ENCODE results near the gene SRGAP1.
"Not testable (repeated sequence)": the region's sequence is repeated elsewhere in the genome, so short reads cannot be mapped to it uniquely, and the experiment has no call there.

SRGAP1 gene

GRCh38 chr12:64018524-64018923 lies 174.0 kb downstream of the SRGAP1 start:
- DNase-seq = no peak

GRCh38 chr12:64019101-64019500 lies 174.6 kb downstream of the SRGAP1 start:
- no peak for DNase-seq

- no peak for DNase-seq
These were observed 175.2 kb downstream of the SRGAP1 start for GRCh38 chr12:64019654-64020053.

GRCh38 chr12:64025174-64025958 lies 180.9 kb downstream of the SRGAP1 start:
- DNase-seq = no peak

GRCh38 chr12:64027311-64027710 lies 182.8 kb downstream of the SRGAP1 start:
- no peak for DNase-seq

GRCh38 chr12:64028541-64028940 lies 184.0 kb downstream of the SRGAP1 start:
- DNase-seq = no peak

- no peak for DNase-seq
These were observed 184.7 kb downstream of the SRGAP1 start for GRCh38 chr12:64029013-64029857.

GRCh38 chr12:64030155-64030554 lies 185.7 kb downstream of the SRGAP1 start:
- no peak for DNase-seq

GRCh38 chr12:64034056-64034455 lies 189.6 kb downstream of the SRGAP1 start:
- not testable (repeated sequence) for DNase-seq

GRCh38 chr12:64034901-64035576 lies 190.5 kb downstream of the SRGAP1 start:
- DNase-seq = no peak

- DNase-seq = no peak
These were observed 191.9 kb downstream of the SRGAP1 start for GRCh38 chr12:64036414-64036813.

GRCh38 chr12:64039281-64039871 lies 194.9 kb downstream of the SRGAP1 start:
- DNase-seq = no peak

- no peak for DNase-seq
These were observed 198.4 kb downstream of the SRGAP1 start for GRCh38 chr12:64042911-64043310.

- DNase-seq = no peak
These were observed 199.7 kb downstream of the SRGAP1 start for GRCh38 chr12:64044191-64044590.

- DNase-seq = no peak
These were observed 206.6 kb downstream of the SRGAP1 start for GRCh38 chr12:64051057-64051456.

GRCh38 chr12:64053117-64053516 lies 208.6 kb downstream of the SRGAP1 start:
- DNase-seq = no peak

- no peak for DNase-seq
These were observed 209.6 kb downstream of the SRGAP1 start for GRCh38 chr12:64054079-64054520.

- no peak for DNase-seq
These were observed 212.2 kb downstream of the SRGAP1 start for GRCh38 chr12:64056741-64057140.

- no peak for DNase-seq
These were observed 213.2 kb downstream of the SRGAP1 start for GRCh38 chr12:64057706-64058105.

GRCh38 chr12:64058541-64059265 lies 214.2 kb downstream of the SRGAP1 start:
- DNase-seq = no peak

GRCh38 chr12:64059685-64060084 lies 215.2 kb downstream of the SRGAP1 start:
- no peak for DNase-seq

- no peak for DNase-seq
These were observed 217.4 kb downstream of the SRGAP1 start for GRCh38 chr12:64061868-64062375.
